Inferior parietal cortex (tissue), 1 donor: ENCODE results near the gene RAB34.

Source experiments
- DNase-seq: peaks from one replicate; pipeline ENCODE4 v3.0.0-alpha.2; 2016; ENCODE audit errors: extremely low spot score

Gene RAB34, protein sequence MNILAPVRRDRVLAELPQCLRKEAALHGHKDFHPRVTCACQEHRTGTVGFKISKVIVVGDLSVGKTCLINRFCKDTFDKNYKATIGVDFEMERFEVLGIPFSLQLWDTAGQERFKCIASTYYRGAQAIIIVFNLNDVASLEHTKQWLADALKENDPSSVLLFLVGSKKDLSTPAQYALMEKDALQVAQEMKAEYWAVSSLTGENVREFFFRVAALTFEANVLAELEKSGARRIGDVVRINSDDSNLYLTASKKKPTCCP

DNA sequence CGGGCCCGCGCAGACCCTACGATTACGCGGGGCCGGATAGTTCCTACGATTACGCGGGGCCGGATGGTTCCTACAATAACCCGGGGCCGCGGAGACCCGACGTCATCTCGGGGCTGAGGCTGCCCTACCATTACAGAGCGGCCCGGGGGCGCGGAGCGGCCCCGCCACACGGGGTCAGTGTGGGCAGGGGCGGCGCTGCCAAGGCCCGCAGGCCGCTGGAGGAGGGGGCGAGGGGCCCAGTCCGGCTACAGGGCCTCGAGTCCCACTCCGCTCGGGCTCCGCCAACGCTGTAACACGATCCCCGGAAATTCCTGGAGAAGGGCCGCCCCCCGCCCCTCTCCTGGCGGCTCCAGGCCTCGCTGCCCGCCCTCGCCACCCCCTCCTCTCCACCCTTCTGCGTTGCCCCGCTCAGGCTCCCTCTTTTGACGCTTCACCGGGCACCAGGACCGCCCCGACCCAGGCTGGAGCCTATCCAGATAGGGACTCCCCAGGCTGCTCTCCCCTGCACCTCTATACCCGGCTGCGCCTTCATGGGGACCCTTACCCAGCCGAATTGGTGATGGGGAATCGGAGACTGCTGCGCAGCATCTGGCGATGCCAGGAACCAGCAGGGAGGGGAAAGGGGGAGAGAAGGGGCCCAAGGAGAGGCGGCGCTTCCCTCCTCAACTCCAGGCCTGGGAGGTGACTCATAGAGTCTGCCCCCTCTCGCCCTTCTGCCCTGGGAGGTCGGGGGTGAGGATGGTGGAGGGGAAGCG lies at the start of gene RAB34:
Gene RAB34 (minus strand): TSS at position 291 of the 755 bp plus-strand sequence. CDS start 602 bp downstream, outside the sequence.
- no peak for DNase-seq

- DNase-seq, result no peak
Observed at GRCh38 chr17:28765038-28765437, 47.4 kb upstream of the RAB34 start.

GRCh38 chr17:28763804-28764266 lies 46.2 kb upstream of the RAB34 start:
- DNase-seq, result peak; percentile 94

DNA sequence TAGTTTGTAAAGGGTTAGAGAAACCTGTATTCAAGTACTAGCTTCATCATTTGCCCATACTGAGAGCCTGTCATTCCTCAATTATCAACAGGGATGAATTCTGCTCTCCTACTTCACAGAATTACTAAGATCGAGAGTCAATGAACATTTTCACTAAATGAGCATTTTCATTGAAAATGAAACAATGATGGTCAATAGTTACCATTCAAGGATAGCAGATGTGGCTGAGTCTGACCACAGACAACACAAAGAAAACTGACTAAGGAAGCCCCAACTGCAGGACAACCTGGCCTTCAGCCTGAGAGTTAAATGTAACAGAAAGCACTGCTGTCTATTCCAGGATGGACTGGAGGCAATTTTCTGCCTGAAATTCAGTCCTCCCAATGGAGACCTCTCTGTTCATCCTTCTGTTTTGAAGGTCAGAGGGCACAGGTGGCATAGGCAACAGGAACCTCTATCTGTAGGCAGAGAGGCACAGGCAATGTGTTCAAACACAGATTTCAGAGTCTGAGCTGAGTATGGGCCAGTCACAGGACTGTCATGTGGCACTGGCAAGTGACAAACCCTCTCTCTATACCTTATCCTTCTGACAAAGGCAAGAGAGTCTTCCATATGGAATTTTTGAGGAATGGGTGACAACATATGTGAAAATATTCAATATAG lies 45.6 kb upstream of the RAB34 start:
- DNase-seq, result no peak

GRCh38 chr17:28760601-28761562 lies 43.2 kb upstream of the RAB34 start:
- no peak for DNase-seq

DNA sequence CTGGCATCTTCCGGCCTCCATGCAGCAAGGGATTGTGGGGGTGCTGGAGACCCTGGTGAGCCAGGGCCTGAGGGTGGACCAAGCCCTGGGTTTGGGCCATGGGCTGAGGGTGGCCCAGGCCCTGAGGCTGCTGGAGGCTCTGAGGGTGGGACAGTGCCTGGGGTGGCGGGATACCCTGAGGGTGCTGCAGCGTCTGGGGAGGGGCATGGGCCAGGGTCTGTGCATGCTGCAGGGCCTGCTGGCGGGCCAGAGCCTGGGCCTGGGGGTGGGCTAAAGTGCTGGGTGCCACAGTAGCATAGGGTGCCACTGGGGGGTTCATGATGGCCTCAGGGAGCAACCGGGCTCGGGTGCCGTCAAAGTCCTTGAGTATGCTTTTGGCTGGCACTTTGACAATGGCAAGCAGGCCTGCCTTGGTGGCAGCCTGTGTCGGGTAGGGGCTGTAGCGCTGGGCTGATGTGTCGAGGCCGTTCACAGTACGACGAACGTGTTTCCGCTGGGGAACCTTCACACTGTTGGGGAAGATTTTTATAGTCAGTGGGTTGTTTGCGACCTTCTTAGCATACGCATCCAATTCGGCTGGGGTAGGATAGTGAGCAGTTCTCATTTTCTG lies 41.7 kb upstream of the RAB34 start:
- DNase-seq, result no peak

DNA sequence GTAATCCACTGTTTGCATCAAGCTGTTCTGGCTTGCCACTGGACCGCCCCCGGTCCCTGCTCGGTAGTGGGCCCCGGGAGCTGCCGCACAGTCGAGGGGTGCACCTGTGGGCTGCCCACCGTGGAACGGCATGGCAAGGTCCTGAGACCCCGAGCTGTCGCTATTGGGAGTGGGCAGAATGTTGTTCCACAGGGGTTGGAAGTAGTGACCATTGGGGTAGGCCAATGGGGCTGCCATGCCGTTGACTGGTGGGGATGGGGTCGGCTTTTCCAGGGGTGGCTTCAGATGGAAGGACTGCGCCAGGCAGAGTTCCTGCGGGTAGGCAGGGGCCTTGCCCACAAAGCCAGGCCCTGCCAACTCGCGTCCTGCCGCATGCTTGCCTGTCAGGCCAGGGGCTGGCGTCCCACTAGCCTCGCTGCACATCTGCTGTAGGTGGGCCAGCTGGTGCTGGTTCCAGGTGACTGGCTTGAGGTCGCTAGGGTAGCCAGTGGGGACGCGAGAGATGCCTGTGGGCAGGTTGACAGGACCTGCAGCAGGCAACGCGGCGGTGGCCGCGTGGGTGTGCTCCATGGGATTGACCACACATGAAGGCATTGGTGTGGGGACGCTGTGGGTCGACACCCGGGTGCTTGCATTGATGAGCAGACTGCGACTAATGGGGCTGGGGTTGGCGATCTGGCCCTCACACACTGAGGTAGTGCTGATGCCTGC lies 40.9 kb upstream of the RAB34 start:
- DNase-seq, result no peak

- DNase-seq, result no peak
Observed at GRCh38 chr17:28756049-28756804, 38.6 kb upstream of the RAB34 start.

DNA sequence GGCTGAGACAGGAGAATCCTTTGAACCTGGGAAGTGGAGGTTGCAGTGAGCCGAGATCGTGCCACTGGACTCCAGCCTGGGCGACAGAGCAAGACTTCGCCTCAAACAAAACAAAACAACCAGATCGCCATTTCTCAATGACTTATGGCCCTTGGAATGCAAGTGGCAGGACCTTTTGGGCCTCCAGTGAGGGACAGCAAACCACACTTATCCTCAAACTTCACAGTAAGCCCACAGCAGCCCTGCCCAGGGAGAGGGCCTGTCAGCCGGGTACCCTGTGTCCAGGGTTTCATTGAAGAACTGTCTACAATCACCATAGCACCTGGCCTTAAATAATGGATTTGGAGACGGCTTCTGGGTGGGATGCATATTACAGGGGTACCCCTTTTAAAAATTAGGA lies 37.8 kb upstream of the RAB34 start:
- no peak for DNase-seq

- DNase-seq, result no peak
Observed at GRCh38 chr17:28751600-28752366, 34.1 kb upstream of the RAB34 start.

GRCh38 chr17:28750178-28751047 lies 32.7 kb upstream of the RAB34 start:
- peak; percentile 96 for DNase-seq

DNA sequence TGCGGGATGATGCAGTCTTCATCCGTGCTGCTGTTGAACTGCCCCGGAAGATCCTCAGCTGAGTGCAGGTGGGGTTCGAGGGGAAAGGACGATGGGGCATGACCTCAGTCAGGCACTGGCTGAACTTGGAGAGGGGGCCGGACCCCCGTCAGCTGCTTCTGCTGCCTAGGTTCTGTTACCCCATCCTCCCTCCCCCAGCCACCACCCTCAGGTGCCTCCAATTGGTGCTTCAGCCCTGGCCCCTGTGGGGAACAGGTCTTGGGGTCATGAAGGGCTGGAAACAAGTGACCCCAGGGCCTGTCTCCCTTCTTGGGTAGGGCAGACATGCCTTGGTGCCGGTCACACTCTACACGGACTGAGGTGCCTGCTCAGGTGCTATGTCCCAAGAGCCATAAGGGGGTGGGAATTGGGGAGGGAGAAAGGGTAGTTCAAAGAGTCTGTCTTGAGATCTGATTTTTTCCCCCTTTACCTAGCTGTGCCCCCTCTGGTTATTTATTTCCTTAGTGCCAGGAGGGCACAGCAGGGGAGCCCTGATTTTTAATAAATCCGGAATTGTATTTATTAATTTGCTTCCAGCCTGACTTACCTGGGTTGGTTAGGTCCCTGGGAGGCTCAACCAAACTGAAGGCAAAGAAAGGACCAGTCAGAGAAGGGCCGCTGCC lies 32.0 kb upstream of the RAB34 start:
- DNase-seq, result no peak

GRCh38 chr17:28748852-28749515 lies 31.3 kb upstream of the RAB34 start:
- DNase-seq, result no peak

- DNase-seq, result no peak
Observed at GRCh38 chr17:28747801-28748750, 30.4 kb upstream of the RAB34 start.

- DNase-seq, result peak; percentile 62
Observed at GRCh38 chr17:28747051-28747691, 29.5 kb upstream of the RAB34 start.
